Stimulated activated CD4-positive, alpha-beta T cell treated with anti-CD3 and anti-CD28 coated beads, Interleukin-2, amount 100 ng/mL, for 48 hours (primary cell): Measurements from ENCODE around the gene INA.

Source experiments
- DNase-seq, 2 donors: peaks; one replicate each; pipeline ENCODE4 v3.0.0-alpha.2; 2020

The INA gene

DNA sequence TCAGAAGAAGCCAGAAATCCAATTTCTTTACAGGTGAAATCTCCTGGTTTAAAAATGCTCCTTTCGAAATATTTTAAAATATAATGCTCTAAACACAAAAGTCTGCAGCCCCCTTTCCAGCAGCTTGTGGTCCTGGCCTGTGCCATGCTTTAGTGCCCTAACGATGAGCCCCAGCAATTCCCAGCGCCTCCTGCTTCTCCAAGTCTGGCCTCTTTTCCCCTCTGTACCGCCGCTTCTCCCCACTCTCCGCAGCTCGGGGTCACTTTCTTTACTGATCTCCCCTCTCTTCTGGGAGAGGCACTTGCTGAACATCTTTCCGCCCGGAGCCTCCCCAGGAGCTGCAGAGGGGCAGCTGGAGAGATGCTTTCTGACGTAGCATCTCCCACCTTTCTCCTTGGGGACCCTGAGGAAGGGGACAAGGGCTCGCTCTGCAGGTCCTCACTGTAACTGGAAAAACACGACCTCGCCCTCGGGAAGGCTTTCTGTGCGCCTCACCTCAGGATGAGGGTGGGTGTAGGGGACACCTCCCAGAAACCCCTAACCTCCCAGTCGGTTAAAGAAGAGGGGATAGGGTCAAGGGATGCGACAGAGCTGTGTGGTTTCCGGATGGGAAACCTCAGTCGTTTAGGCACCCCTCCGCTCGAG is 565 bp upstream of the INA start:
- DNase-seq, result peak in 1 of 2 donors; percentile 4

DNA sequence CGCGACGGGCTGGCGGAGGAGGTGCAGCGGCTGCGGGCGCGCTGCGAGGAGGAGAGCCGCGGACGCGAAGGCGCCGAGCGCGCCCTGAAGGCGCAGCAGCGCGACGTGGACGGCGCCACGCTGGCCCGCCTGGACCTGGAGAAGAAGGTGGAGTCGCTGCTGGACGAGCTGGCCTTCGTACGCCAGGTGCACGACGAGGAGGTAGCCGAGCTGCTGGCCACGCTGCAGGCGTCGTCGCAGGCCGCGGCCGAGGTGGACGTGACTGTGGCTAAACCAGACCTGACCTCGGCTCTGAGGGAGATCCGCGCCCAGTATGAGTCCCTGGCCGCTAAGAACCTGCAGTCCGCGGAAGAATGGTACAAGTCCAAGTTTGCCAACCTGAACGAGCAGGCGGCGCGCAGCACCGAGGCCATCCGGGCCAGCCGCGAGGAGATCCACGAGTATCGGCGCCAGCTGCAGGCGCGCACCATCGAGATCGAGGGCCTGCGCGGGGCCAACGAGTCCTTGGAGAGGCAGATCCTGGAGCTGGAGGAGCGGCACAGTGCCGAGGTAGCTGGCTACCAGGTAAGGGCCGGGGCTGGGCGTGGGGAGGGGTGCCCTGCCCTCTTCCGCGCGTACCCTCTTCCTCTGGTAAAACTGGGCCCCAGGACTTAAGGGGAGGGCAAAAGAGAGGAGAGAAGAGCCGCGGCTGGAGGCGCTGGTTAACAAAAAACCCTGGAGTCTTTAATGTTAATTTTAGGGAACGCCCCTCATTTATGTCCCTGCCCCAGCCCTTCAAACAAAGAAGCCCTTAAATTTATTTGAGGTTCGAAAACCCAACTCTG is 987 bp downstream of the INA start:
- DNase-seq, result no peak

DNA sequence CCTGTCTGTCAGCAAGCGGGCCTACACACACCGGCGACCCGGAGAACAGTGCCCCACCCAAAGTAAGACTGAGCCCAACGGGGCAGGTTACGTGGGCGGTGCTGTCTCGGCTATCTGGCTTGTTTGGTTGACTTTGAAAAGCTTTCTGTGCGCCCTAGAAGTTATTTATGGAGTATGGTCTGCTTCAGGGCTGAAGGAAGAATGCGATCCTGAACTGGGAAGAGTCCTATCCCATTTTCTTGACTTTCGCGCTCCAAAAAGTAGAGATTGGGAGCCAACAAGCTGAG is 1.5 kb downstream of the INA start:
- DNase-seq, result no peak

DNA sequence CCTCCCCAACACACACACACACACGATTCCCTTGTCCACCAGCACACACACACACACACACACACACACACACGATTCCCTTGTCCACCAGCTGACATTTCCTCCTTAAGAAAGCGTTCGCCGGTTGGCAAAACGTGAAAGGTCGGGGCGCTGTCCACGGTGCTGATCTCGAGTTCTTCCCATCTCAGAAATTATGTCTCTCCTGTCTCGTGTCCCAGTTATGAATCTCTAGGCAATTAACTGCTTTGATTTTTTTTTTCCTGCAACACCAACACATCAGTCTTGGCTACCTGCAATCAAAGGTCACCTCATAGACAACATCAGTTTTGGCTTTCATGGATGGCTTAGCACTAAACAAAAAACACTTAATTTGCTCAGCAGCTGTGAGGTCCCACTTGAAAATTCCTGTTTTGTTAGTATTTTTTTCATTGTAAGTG is 1.9 kb downstream of the INA start:
- DNase-seq, result peak; percentile 51 to 52

DNA sequence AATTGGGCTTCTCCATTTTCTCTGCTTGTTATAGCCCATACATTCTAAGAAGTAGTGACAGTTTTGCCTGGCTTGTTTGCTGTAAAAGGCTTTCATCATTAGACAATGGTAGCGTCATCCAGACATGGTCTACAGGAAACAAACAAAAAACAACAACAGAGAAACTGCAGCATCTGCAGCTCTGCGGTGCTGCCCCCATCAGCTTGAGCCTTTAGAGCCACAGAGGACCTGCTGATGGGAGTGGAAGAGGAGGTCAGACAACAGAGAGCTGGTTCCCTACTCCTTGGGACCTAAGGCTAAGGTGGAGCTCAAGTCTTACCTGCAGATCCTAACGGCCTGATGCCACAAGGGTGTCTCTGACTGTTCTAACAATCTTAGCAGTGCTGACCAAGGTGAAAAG is 3.1 kb downstream of the INA start:
- DNase-seq, result no peak

DNA sequence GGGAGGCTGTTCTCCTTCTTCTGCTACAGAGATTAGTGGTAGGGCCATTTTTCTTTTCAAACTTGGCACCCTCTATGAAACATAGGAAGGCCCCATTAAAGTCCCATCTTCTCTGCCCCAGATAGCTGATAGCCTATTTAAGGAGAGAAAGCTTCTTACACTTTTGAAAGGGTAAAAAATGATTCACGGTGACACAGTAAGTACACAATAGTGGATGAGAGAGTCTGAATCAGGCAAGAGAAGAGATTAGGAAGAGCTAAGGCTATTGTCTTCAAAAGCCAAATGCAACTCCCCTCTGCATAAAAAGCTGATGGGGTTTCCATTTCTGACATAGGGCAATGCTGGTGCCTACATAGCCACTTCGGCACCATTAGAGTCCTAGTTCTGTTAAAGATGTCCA is 3.6 kb downstream of the INA start:
- no peak for DNase-seq

DNA sequence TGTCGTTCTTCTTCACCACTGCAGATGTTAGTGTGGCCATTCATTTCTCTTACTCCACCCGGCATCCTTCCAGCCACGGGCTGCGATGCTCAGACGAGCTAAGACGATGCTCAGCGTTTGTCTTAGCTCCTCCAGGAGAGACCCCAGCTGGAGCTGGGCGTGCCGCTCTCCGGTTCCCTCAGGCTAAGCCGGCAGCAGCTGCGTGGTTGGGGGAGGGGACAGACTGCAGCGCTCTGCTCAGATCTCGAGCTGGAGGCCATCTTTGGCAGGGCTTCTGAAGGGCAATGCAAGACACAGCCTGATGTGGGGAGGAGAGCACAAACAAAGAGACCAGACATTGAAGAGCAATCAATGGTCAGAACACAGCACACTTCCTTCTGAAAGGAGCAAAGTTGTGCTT is 4.8 kb downstream of the INA start:
- DNase-seq, result no peak

DNA sequence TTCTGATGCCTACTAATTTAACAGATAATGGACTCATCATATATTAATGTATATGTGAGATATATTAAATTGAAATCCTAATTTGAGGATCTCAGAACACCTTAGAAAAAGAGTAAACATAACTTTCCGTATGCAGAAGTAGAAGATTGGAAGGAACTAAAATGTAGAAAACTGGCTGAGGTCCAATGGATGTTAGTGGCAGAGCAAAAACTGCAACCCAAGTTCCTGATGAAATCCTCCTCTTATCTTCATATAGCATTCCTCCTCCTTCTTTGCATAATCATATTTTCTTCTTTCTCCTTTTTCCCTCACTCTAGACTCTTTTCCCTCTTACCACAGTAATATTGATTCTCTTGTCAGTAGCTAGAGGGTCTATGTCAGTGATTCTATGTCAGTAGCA is 6.0 kb downstream of the INA start:
- no peak for DNase-seq

DNA sequence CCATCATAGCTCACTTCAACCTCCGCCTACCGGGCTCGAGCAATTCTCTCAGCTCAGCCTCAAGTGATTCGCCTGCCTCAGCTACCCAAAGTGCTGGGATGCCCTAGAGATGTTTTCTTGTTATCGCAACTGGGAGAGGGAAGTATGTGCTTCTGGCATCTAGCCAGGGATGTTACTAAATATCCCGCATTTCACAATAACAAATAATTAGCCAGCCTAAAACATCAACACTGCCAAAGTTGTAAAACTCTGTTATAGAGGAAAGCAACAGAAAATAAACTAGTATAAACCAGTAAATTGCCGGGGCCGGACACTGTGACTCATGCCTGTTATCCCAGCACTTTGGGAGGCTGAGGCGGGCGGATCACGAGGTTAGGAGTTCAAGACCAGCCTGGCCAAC is 7.2 kb downstream of the INA start:
- no peak for DNase-seq

DNA sequence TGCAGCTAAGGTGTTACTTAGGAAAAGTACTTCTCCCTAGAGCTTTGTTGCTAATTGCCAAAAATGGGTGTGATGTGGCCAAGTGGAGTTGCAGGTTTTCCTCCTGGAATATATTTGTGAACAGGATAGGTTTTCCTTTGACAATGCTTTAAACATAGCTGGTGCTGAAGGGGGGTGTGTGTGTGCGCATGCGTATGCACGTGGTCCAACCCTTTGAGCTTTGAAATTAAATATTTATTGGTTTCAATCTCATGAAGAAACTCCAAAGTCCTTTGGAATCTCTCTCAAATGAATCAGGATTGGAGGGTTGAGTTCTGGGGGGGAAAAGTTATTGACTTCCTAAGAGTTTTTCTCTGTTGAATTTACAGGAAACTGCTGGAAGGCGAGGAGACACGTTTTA is 11.1 kb downstream of the INA start:
- DNase-seq, result no peak

DNA sequence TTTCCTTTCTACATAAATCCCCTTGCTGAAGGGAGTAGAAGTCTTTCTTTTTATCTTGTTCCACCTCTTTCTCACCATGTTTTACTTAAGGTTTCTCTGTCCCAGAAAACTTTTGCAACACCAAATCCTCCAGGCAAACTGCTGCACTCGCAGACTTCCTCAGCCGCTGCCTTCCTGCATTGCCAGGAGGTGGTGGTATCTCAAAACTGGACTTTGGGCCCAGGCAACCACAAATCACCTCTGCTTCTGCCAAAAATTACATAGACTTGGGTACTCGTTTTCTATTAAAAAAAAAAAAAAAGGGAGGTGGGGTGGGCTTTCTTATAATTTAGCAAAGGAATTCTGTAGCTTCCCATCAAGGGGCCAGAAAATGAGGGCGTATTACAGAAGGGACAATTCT is 14.7 kb downstream of the INA start:
- no peak for DNase-seq

DNA sequence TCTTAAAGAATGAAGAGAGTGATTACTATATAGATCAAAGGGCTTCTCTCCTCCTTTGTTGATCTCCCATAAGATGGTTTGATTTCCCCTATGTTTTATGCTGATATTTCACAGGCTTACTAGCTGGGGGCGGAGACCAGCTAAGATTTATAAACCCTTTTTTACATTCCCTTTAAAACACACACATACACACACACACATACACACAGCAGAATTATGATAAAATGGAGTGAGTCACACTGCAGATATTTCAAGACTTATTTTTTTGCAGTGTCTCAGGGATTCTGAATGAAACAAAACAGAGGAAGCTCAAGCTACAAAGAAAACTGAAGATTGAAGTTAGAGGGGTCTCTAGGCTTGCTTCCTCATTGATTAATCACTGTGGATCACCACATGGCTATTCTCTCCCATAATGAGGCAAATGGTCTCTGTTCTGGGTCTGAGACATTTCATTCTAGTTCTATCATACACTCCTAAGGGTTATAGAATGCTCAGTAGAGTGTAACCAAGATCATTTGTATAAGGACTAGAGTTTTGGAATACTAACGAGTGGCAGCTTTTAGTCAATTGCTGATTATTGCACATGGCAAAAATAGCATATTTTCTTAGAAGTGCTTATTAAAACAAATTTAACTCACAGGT is 18.6 kb downstream of the INA start:
- no peak for DNase-seq

DNA sequence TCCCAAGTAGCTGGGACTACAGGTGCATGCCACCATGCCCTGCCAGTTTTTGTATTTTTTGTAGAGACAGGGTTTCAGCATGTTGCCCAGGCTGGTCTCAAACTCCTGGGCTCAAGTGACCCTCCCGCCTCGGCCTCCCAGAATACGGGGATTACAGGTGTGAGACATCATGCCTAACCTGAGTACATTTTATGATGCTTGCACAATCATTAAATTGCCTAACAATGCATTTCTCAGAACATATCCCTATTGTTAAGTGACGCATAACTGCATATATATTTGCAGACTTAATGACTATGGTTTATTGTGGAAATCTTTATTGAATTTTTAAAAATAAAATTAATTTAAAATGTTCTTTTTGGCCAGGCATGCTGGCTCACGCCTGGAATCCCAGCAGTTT is 30.7 kb downstream of the INA start:
- no peak for DNase-seq

DNA sequence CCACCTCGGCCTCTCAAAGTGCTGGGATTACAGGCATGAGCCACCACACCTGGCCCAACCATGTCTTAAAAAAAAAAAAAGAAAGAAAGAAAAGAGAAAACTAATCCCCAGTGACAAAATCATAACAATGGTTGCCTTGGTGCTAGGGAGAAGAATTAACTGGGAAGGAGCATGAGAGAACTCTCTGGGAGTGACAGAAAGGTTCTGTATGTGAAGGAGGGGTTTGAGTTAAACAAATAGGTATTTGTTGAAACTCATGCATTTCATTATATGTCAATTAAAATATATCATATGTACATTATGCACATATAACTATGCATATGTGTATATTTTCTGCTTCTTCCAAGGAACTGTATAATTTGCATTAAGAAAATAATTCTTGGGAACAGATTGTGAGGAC is 33.3 kb downstream of the INA start:
- DNase-seq, result no peak

DNA sequence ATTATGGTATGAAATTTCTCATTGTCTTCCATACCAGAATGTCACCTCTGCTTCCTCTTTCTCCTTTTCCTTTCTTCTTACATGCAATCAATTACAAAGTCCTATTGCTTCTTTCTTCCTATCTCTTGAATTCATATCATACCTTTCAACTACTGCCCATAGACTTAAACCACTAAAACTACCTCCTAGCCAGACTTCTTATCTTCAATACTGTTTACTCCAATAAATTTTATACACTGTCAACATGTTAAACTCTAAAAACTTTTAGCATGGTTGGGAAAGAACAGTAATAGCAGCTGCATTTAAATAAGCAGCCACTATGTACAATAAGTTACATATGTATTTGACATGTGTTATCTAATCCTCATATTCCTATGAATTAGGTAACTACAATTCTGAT is 39.1 kb downstream of the INA start:
- no peak for DNase-seq

DNA sequence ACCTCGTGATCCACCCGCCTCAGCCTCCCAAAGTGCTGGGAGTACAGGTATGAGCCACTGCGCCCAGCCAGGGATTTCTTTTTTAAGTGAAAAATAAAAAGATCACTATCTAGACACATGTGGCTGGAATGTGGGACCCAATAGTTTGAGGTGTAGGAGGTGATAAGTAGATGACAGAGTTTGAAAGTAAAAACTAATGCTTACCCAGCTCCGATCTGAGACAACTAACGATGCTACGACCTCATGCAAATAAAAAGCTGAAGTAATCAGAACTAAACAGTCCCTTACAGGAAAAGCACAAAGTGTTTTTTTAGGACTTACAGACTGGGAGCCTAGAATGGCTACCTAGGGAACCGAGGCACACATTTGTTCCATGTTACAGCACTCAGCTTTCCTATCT is 51.0 kb downstream of the INA start:
- DNase-seq, result no peak

DNA sequence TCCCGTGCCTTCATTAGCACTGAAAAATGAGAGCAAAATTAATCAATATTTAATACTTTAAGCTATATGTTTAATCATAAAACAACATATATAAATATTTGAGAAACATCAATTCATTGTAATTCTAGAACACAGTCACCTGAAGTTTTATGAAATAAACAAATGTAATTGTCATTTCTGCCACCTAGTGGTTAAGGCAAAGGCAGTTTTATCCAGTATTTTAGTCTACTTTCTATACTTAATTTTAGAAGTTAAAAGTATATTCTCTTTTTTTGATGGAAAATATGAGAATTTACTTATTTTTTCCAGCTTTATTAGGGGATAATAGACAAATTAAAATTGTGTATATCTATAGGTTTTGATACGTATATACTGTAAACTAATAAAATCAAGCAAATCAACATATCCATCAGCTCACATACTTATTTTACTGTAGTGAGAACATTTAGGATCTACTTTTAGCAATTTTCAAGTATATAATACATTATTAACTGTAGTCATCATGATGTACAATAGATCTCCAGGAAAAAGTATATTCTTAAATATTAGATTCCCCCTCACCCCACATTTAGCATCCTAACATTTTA is 57.1 kb downstream of the INA start:
- DNase-seq, result no peak

DNA sequence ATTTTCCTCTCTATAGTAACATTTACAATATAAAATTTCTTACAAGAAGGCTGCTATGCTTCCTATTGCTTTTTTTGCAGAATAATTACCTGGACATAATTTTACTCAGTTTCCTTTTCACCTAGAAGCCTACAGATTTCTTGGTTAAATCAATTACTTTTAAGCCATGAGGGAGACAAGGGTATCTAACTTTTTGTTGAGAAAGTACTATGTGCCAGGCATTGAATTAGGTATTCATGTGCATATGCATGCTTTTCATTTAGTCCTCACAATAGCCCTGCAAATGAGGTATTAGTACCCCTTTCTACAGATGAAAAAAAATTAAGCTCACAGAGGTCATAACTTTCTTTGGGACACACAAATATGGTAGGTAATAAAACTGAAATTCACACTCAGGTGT is 57.6 kb downstream of the INA start:
- DNase-seq, result no peak

DNA sequence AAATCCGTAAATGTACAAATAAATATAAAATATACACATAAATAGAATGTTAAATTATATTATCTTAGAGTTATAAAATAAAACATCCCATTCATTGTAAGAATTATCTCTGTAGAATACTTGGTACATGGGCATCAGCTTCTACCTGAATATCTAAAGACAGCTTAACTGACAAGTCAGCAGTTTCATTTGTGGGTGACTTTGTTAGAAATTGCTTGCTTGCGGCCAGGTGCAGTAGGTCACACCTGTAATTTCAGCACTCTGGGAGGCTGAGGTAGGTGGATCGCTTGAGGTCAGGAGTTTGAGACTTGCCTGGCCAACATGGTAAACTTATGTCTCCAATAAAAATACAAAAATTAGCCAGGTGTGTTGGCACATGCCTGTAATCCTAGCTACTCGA is 59.4 kb downstream of the INA start:
- DNase-seq, result no peak
